ENCODE data around the gene PPFIBP2. TPM values are rescaled to one million over a fixed set of nuclear protein-coding genes. Genes with fewer than 3 reads are reported as not detected.

The PPFIBP2 gene
- total RNA-seq, 4 donors from 2014 or later: 68.2 to 139 (median 76.2) TPM

- Histone ChIP-seq H3K36me3 (peaks cover 5% of the 10 kb centered on the region), H3K27ac (no peak overlapping the region), H3K9me3 (no peaks in the 10 kb centered on the region), H3K4me3 (no peak overlapping the region), H3K27me3 (no peaks in the 10 kb centered on the region), H3K4me1 (peaks cover 39% of the 10 kb centered on the region)
- 73% methylated on average over 3 of the region's 3 CpGs for WGBS
- no peak for TF ChIP-seq CTCF (IDR thresholded peaks at IDR 0.05)
- no peak for TF ChIP-seq EP300 (IDR thresholded peaks at IDR 0.05)
- TF ChIP-seq POLR2AphosphoS5 (IDR thresholded peaks at IDR 0.05): no peak
- TF ChIP-seq POLR2A (IDR thresholded peaks at IDR 0.05): no peak
- no peak for DNase-seq (ENCODE audit: low spot score in 2 of 2)
These were observed 90.6 kb downstream of the PPFIBP2 start for GRCh38 chr11:7604331-7604955.

- Histone ChIP-seq H3K9me3 (no peaks in the 10 kb centered on the region), H3K27me3 (no peaks in the 10 kb centered on the region), H3K36me3 (peaks cover 7% of the 10 kb centered on the region), H3K4me1 (peaks cover 31% of the 10 kb centered on the region), H3K27ac (no peak overlapping the region), H3K4me3 (no peak overlapping the region)
- DNase-seq (ENCODE audit: low spot score in 2 of 2): no peak
- WGBS: 60% methylated on average over 5 of the region's 5 CpGs
- TF ChIP-seq CTCF (IDR thresholded peaks at IDR 0.05): no peak
- TF ChIP-seq POLR2A (IDR thresholded peaks at IDR 0.05): no peak
- no peak for TF ChIP-seq EP300 (IDR thresholded peaks at IDR 0.05)
- no peak for TF ChIP-seq POLR2AphosphoS5 (IDR thresholded peaks at IDR 0.05)
These were observed 91.6 kb downstream of the PPFIBP2 start for GRCh38 chr11:7605186-7605943.

GRCh38 chr11:7606496-7606895, 92.7 kb downstream of the PPFIBP2 start:
- H3K4me1 ChIP-seq: peaks cover 20% of the 10 kb centered on the region
- no peaks in the 10 kb centered on the region for H3K27me3 ChIP-seq
- H3K9me3 ChIP-seq: no peaks in the 10 kb centered on the region
- no peak overlapping the region for H3K4me3 ChIP-seq
- peaks cover 19% of the 10 kb centered on the region for H3K36me3 ChIP-seq
- TF ChIP-seq POLR2A (IDR thresholded peaks at IDR 0.05): no peak
- TF ChIP-seq POLR2AphosphoS5 (IDR thresholded peaks at IDR 0.05): no peak
- no peak for TF ChIP-seq EP300 (IDR thresholded peaks at IDR 0.05)
- TF ChIP-seq CTCF (IDR thresholded peaks at IDR 0.05): no peak
- H3K27ac ChIP-seq: no peak overlapping the region
- no peak for DNase-seq (ENCODE audit: low spot score in 2 of 2)

GRCh38 chr11:7609015-7609414, 95.2 kb downstream of the PPFIBP2 start:
- H3K36me3 ChIP-seq: peaks cover 20% of the 10 kb centered on the region
- no peak overlapping the region for H3K4me3 ChIP-seq
- no peak for DNase-seq (ENCODE audit: low spot score in 2 of 2)
- TF ChIP-seq POLR2A (IDR thresholded peaks at IDR 0.05): no peak
- TF ChIP-seq POLR2AphosphoS5 (IDR thresholded peaks at IDR 0.05): peak in 1 of 3 donors; percentile 20
- WGBS: 69% methylated on average over 4 of the region's 4 CpGs
- no peak overlapping the region for H3K27ac ChIP-seq
- no peaks in the 10 kb centered on the region for H3K27me3 ChIP-seq
- peaks cover 27% of the 10 kb centered on the region for H3K4me1 ChIP-seq
- H3K9me3 ChIP-seq: no peaks in the 10 kb centered on the region

- Histone ChIP-seq H3K4me1 (peaks cover 27% of the 10 kb centered on the region), H3K9me3 (no peaks in the 10 kb centered on the region), H3K27ac (no peak overlapping the region), H3K27me3 (no peaks in the 10 kb centered on the region), H3K4me3 (no peak overlapping the region), H3K36me3 (peaks cover 18% of the 10 kb centered on the region)
- TF ChIP-seq CTCF (IDR thresholded peaks at IDR 0.05): no peak
- no peak for DNase-seq (ENCODE audit: low spot score in 2 of 2)
These were observed 95.7 kb downstream of the PPFIBP2 start for GRCh38 chr11:7609521-7609920.
